Ovary (tissue), 3 donors: ENCODE results near the gene SOD1.
"Not testable (repeated sequence)": the region's sequence is repeated elsewhere in the genome, so short reads cannot be mapped to it uniquely, and the experiment has no call there.

Experiments
- POLR2A ChIP-seq: fragments of 450-650 bp; IDR thresholded peaks from one replicate; pipeline ENCODE4 v1.6.1; 2017; ENCODE audit warnings: antibody characterized with exemption, mild to moderate bottlenecking, moderate library complexity
- TF ChIP-seq, protein P1 (sequence below), 3 donors: fragments of 450-650 bp in 2 of 3; fragments of 200-600 bp in 1 of 3; IDR thresholded peaks; one replicate each; pipeline versions ENCODE4 v1.5.1 to v1.8.0; 2016 to 2022; ENCODE audit warnings: antibody characterized with exemption in 3 of 3, mild to moderate bottlenecking in 1 of 3
- donor health status: DM: no; HTN: no; CAD: no.

DNA sequence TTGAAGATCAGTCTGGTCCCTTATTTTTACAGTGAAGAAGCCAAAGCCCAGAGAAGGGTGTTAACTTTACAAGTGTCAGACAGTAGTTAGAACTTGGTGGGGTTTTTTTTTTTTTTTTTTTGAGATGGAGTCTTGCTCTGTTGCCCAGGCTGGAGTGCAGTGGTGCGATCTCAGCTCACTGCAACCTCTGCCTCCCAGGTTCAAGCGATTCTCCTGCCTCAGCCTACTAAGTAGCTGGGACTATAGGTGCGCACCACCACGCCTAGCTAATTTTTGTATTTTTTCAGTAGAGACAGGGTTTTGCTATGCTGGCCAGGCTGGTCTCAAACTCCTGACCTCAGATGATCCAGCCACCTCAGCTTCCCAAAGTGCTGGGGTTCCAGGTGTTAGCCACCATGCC is 6.4 kb downstream of the SOD1 start:
- TF ChIP-seq, protein P1, sequence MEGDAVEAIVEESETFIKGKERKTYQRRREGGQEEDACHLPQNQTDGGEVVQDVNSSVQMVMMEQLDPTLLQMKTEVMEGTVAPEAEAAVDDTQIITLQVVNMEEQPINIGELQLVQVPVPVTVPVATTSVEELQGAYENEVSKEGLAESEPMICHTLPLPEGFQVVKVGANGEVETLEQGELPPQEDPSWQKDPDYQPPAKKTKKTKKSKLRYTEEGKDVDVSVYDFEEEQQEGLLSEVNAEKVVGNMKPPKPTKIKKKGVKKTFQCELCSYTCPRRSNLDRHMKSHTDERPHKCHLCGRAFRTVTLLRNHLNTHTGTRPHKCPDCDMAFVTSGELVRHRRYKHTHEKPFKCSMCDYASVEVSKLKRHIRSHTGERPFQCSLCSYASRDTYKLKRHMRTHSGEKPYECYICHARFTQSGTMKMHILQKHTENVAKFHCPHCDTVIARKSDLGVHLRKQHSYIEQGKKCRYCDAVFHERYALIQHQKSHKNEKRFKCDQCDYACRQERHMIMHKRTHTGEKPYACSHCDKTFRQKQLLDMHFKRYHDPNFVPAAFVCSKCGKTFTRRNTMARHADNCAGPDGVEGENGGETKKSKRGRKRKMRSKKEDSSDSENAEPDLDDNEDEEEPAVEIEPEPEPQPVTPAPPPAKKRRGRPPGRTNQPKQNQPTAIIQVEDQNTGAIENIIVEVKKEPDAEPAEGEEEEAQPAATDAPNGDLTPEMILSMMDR (IDR thresholded peaks at IDR 0.05): not testable (repeated sequence)
- TF ChIP-seq POLR2A: not testable (repeated sequence)
